GM20000 (cell line): Measurements from ENCODE around the gene SEMA4D.

ENCODE experiments used
- DNase-seq: peaks from one replicate; pipeline ENCODE4 v3.0.0; 2012; ENCODE audit warnings: low spot score
- CTCF ChIP-seq: IDR thresholded peaks from 2 replicates; pipeline ENCODE4 v1.5.1; 2012; ENCODE audit warnings: mild to moderate bottlenecking, control low read depth; ENCODE audit errors: extremely low read depth, missing control alignments

SEMA4D gene

GRCh38 chr9:89359751-89360261, 138.1 kb downstream of the SEMA4D start:
- DNase-seq, result no peak
- no peak for TF ChIP-seq CTCF

DNA sequence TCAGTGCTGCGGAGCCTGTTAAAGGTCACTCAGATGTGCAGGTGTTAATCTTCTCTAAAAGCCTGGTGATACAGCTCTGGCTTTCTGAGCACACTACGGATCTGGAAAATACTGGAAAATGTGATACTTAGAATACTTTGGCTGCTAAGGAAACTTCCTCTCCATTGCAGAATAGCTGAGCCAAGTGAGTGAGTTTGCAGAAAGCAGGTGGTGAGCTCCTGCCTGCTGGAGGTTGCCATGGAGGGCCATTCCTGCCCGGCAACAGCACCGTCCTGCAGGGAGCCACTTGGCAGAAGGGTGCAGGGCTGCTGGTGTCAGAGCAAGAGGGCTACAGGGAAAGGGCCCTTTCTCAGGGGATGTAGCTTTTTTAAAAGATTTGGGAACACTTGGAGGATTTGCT, 138.9 kb downstream of the SEMA4D start:
- no peak for DNase-seq
- TF ChIP-seq CTCF, result no peak

- DNase-seq, result no peak
- no peak for TF ChIP-seq CTCF
Measured at GRCh38 chr9:89358376-89358916, 139.5 kb downstream of the SEMA4D start.

DNA sequence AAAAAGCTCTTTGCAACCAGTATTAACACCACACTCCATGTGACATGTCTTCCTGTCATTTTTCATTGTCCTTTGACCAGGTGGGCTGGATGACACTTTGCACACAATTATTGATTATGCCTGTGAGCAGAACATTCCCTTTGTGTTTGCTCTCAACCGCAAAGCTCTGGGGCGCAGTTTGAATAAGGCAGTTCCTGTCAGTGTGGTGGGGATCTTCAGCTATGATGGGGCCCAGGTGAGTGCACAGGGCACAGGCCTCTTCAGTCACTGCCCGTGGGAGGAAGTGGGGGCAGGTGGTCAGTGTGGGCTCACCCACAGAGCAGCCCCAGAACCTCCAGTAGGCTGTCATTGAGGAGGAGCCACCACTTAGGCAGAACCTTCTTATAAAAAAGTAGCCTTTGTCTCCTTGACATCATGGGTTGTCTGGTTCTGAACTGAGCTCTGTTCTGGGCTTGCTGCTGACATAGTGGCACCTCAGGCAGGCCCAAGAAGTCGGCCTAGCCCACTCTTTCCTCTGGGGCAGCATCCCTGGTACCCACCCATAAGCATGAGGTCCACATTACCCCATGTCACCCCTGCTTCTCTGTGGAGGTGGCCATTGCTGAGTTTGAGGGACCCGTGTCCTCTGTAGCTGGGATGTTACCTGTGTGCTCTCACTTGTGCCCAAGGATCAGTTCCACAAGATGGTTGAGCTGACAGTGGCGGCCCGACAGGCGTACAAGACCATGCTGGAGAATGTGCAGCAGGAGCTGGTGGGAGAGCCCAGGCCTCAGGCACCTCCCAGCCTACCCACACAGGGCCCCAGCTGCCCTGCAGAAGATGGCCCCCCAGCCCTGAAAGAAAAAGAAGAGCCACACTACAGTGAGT, 140.3 kb downstream of the SEMA4D start:
- DNase-seq, result no peak
- TF ChIP-seq CTCF, result no peak

DNA sequence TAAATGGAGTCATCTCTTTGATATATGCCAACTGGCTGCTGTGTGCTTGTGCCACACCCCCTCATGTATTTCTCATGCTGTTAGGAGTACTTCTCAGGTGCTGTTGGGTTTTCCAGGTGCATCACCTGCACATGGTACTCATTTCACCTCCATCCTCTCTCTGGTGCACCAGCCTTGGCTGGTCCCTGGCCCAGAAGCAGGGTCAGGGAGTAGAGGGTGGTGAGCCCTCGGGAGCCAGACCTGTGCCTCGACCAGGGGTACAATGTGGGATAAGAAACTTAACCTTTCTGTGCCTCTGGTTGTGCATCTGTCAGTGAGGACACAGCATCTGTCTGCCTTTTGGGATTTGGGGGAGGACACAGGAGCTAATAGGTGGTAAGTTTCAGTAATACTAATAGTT, 141.1 kb downstream of the SEMA4D start:
- TF ChIP-seq CTCF, result no peak
- no peak for DNase-seq

- no peak for TF ChIP-seq CTCF
- DNase-seq, result no peak
Measured at GRCh38 chr9:89354471-89354870, 143.4 kb downstream of the SEMA4D start.

- no peak for DNase-seq
- TF ChIP-seq CTCF, result no peak
Measured at GRCh38 chr9:89353989-89354388, 143.9 kb downstream of the SEMA4D start.
